Anterior cingulate cortex (tissue), 58 donors: ENCODE measurements around the gene KIAA0753.
A peak's percentile ranks its signal among the peaks of the same experiment; 100 is the strongest.
"Not testable (repeated sequence)": the region's sequence is repeated elsewhere in the genome, so short reads cannot be mapped to it uniquely, and the experiment has no call there.

Experiments
- DNase-seq, 58 donors: peaks; one replicate each; lab custom pipeline; 2025; lab: John Stamatoyannopoulos, UW

Gene KIAA0753

GRCh38 chr17:6574687-6575595 lies 65.6 kb downstream of the KIAA0753 start:
- peak in 2 of 58 donors; percentile 9 to 11 for DNase-seq

- DNase-seq: no peak
Observed at GRCh38 chr17:6573982-6574686, 66.4 kb downstream of the KIAA0753 start.

- DNase-seq: not testable (repeated sequence)
Observed at GRCh38 chr17:6573495-6573894, 67.0 kb downstream of the KIAA0753 start.

GRCh38 chr17:6572972-6573370 lies 67.5 kb downstream of the KIAA0753 start:
- DNase-seq: no peak

- no peak for DNase-seq
Observed at GRCh38 chr17:6571452-6571781, 69.1 kb downstream of the KIAA0753 start.

- no peak for DNase-seq
Observed at GRCh38 chr17:6570731-6571451, 69.6 kb downstream of the KIAA0753 start.

GRCh38 chr17:6569370-6570285 lies 70.9 kb downstream of the KIAA0753 start:
- DNase-seq: no peak

- DNase-seq: no peak
Observed at GRCh38 chr17:6568184-6568758, 72.2 kb downstream of the KIAA0753 start.

GRCh38 chr17:6567528-6568183 lies 72.9 kb downstream of the KIAA0753 start:
- DNase-seq: no peak

- DNase-seq: no peak
Observed at GRCh38 chr17:6561446-6561845, 79.1 kb downstream of the KIAA0753 start.

GRCh38 chr17:6560496-6560895 lies 80.0 kb downstream of the KIAA0753 start:
- DNase-seq: no peak

GRCh38 chr17:6559753-6560215 lies 80.7 kb downstream of the KIAA0753 start:
- DNase-seq: no peak

- no peak for DNase-seq
Observed at GRCh38 chr17:6558932-6559752, 81.4 kb downstream of the KIAA0753 start.

- DNase-seq: no peak
Observed at GRCh38 chr17:6558276-6558675, 82.2 kb downstream of the KIAA0753 start.

GRCh38 chr17:6557040-6557438 lies 83.5 kb downstream of the KIAA0753 start:
- DNase-seq: no peak

GRCh38 chr17:6556121-6557039 lies 84.1 kb downstream of the KIAA0753 start, which contains the start of gene PITPNM3:
Gene PITPNM3, minus strand, starts transcription at chr17:6556555. Its CDS starts 149 bp downstream, at chr17:6556406.
- peak in 3 of 58 donors; percentile 10 to 26 (median 18) for DNase-seq
